HEK293 (cell line): ENCODE data around the gene SMYD2.

ENCODE experiments used
- CTCF ChIA-PET: fragments of 350-600 bp; formaldehyde crosslinking; extraction: SDS; loops from one replicate; lab custom pipeline; 2021; ENCODE audit warnings: antibody characterized with exemption; lab: Yijun Ruan, JAX
- POLR2A ChIA-PET: fragments of 300-600 bp; formaldehyde crosslinking; extraction: SDS; loops from one replicate; lab custom pipeline; 2020; ENCODE audit warnings: antibody characterized with exemption, inconsistent platforms; lab: Yijun Ruan, JAX
- H3K27ac ChIP-seq: fragments of 200-500 bp; sonication (Bioruptor generic); 2 replicates; pipeline ENCODE4 v1.5.1; 2014; ENCODE audit warnings: low read depth, low read length, control low read depth, inconsistent platforms; ENCODE audit errors: extremely low read depth
- H3K36me3 ChIP-seq, 2 experiments: fragments of 200-500 bp in 1 of 2; sonication (Bioruptor generic) in 1 of 2; 1 replicate in 1 of 2; 2 replicates in 1 of 2; pipeline ENCODE4 v1.5.1; 2014 to 2017; ENCODE audit warnings: inconsistent platforms in 2 of 2, low read length in 2 of 2; ENCODE audit not compliant: control insufficient read depth in 2 of 2, insufficient read depth in 1 of 2
- H3K4me1 ChIP-seq: fragments of 200-500 bp; sonication (Bioruptor generic); 2 replicates; pipeline ENCODE4 v1.5.1; 2014; ENCODE audit warnings: mild to moderate bottlenecking, low read length, inconsistent platforms; ENCODE audit not compliant: control insufficient read depth, insufficient read depth
- H3K4me3 ChIP-seq: 2 replicates; pipeline ENCODE4 v1.5.1; 2011; ENCODE audit warnings: low read depth, mild to moderate bottlenecking, control low read depth, low read length, moderate library complexity
- H3K9me3 ChIP-seq: fragments of 200-500 bp; sonication (Bioruptor generic); 2 replicates; pipeline ENCODE4 v1.5.1; 2014; ENCODE audit warnings: low read depth, low read length, inconsistent platforms; ENCODE audit not compliant: control insufficient read depth, insufficient read depth
- GLI4 ChIP-seq: fragments of 450-650 bp; formaldehyde crosslinking; IDR thresholded peaks from 2 replicates; pipeline ENCODE4 v1.5.1; 2016; ENCODE audit warnings: missing biosample characterization, missing genetic modification characterization
- HOXD13 ChIP-seq: sonication (generic); formaldehyde crosslinking; IDR thresholded peaks from 2 replicates; pipeline ENCODE4 v1.8.0; 2022; ENCODE audit warnings: missing genetic modification reagents, borderline replicate concordance
- IKZF3 ChIP-seq: fragments of 450-650 bp; IDR thresholded peaks from 2 replicates; pipeline ENCODE4 v1.5.0; 2018; ENCODE audit warnings: missing biosample characterization, mild to moderate bottlenecking, missing genetic modification characterization, moderate library complexity
- KLF1 ChIP-seq: fragments of 450-650 bp; formaldehyde crosslinking; IDR thresholded peaks from 2 replicates; pipeline ENCODE4 v1.5.1; 2016; ENCODE audit warnings: missing biosample characterization, missing genetic modification characterization
- OSR2 ChIP-seq: fragments of 450-650 bp; formaldehyde crosslinking; IDR thresholded peaks from 2 replicates; pipeline ENCODE4 v1.5.1; 2016; ENCODE audit warnings: missing biosample characterization, missing genetic modification characterization
- OVOL3 ChIP-seq: fragments of 450-650 bp; formaldehyde crosslinking; IDR thresholded peaks from 2 replicates; pipeline ENCODE4 v1.5.1; 2016; ENCODE audit warnings: missing biosample characterization, missing genetic modification characterization
- PRDM6 ChIP-seq: fragments of 450-650 bp; formaldehyde crosslinking; IDR thresholded peaks from 2 replicates; pipeline ENCODE4 v1.5.1; 2017; ENCODE audit warnings: missing biosample characterization, missing genetic modification characterization
- SP3 ChIP-seq: fragments of 450-650 bp; formaldehyde crosslinking; IDR thresholded peaks from 2 replicates; pipeline ENCODE4 v1.5.1; 2016; ENCODE audit warnings: missing biosample characterization, missing genetic modification characterization
- ZBTB20 ChIP-seq: fragments of 450-650 bp; formaldehyde crosslinking; IDR thresholded peaks from 2 replicates; pipeline ENCODE4 v1.5.1; 2016; ENCODE audit warnings: missing biosample characterization, missing genetic modification characterization
- ZEB2 ChIP-seq: fragments of 450-650 bp; formaldehyde crosslinking; IDR thresholded peaks from 2 replicates; pipeline ENCODE4 v1.5.1; 2016; ENCODE audit warnings: missing biosample characterization, missing genetic modification characterization
- ZFP41 ChIP-seq: fragments of 450-650 bp; formaldehyde crosslinking; IDR thresholded peaks from 2 replicates; pipeline ENCODE4 v1.5.1; 2016; ENCODE audit warnings: missing biosample characterization, missing genetic modification characterization, borderline replicate concordance
- ZNF133 ChIP-seq: fragments of 450-650 bp; formaldehyde crosslinking; IDR thresholded peaks from 2 replicates; pipeline ENCODE4 v1.5.1; 2016; ENCODE audit warnings: missing biosample characterization, missing genetic modification characterization
- ZNF169 ChIP-seq: fragments of 450-650 bp; formaldehyde crosslinking; IDR thresholded peaks from 2 replicates; pipeline ENCODE4 v1.5.1; 2016; ENCODE audit warnings: missing biosample characterization, missing genetic modification characterization
- ZNF266 ChIP-seq: fragments of 450-650 bp; formaldehyde crosslinking; IDR thresholded peaks from 2 replicates; pipeline ENCODE4 v1.5.1; 2016; ENCODE audit warnings: missing biosample characterization, missing genetic modification characterization, low read depth
- ZNF335 ChIP-seq: fragments of 450-650 bp; formaldehyde crosslinking; conservative IDR thresholded peaks from 2 replicates; pipeline ENCODE4 v1.5.1; 2016; ENCODE audit warnings: missing biosample characterization, missing genetic modification characterization
- ZNF529 ChIP-seq: fragments of 450-650 bp; formaldehyde crosslinking; IDR thresholded peaks from 2 replicates; pipeline ENCODE4 v1.5.1; 2017; ENCODE audit warnings: missing genetic modification characterization, missing biosample characterization; ENCODE audit not compliant: insufficient replicate concordance
- ZNF639 ChIP-seq: fragments of 450-650 bp; formaldehyde crosslinking; IDR thresholded peaks from 2 replicates; pipeline ENCODE4 v1.5.1; 2016; ENCODE audit warnings: missing biosample characterization, missing genetic modification characterization
- ZNF654 ChIP-seq: fragments of 450-650 bp; formaldehyde crosslinking; IDR thresholded peaks from 2 replicates; pipeline ENCODE4 v1.5.1; 2016; ENCODE audit warnings: low read depth, missing biosample characterization, missing genetic modification characterization
- ZNF843 ChIP-seq: fragments of 450-650 bp; formaldehyde crosslinking; IDR thresholded peaks from 2 replicates; pipeline ENCODE4 v1.5.1; 2016; ENCODE audit warnings: missing biosample characterization, missing genetic modification characterization
- TF ChIP-seq, protein P1 (sequence below): fragments of 450-650 bp; formaldehyde crosslinking; IDR thresholded peaks from 2 replicates; pipeline ENCODE4 v1.5.1; 2017; ENCODE audit warnings: missing biosample characterization, missing genetic modification characterization
- TF ChIP-seq, protein P2 (sequence below): fragments of 450-650 bp; formaldehyde crosslinking; IDR thresholded peaks from 2 replicates; pipeline ENCODE4 v1.5.1; 2016; ENCODE audit warnings: missing biosample characterization, missing genetic modification characterization

Gene SMYD2

DNA sequence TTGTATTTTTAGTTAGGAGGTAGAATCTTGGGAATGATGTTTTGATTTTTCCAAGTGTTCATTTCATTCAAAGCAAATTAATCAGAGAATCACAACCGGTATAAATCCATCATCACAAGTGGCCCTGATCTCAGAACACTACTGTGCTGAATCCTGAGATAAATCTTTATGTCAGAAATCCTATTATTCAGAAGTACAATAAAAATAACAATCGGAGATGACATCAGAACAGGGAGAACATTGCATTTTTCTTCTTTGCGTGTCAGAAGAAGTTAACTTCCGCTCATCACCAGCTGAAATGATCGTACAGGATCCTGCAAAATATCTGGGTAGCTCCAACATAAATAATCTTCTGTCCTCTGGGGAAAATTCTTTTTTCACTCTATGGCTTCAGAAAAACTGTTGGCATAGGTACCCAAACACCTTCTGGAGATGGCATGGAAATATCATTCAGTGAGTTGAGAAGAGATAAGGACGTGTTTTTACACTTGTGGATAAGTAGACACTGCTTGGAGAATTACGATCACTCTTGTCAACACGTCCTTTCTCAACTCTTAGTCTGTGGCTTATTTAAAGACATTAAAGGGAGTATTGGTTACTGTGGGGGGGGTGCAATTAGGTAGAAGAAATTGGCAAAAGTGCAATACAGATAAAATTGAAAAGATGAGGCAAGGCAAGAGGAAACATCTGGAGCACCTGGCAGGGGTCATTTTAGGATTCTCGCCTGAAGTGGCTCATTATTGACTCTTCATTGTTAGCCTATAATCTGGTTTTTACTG is 46.9 kb upstream of the SMYD2 start:
- no peaks in the 10 kb centered on the region for H3K4me1 ChIP-seq
- TF ChIP-seq ZNF654 (tag by site-specific recombination), result no peak
- 0 out of 2 replicates have a peak, but pooled peaks have one; percentile 18 for TF ChIP-seq ZEB2 (tag by site-specific recombination)
- TF ChIP-seq ZNF843 (tag by site-specific recombination), result peak; percentile 33; the same call in 1 of the 2 replicates
- TF ChIP-seq OSR2 (tag by site-specific recombination), result peak; percentile 59
- no peaks in the 10 kb centered on the region for H3K36me3 ChIP-seq
- H3K4me3 ChIP-seq, result no peak overlapping the region
- ChIA-PET CTCF (no interaction called here), POLR2A (no interaction called here)
- H3K27ac ChIP-seq, result no peak overlapping the region
- H3K9me3 ChIP-seq, result no peaks in the 10 kb centered on the region

- Histone ChIP-seq H3K4me3 (no peak overlapping the region), H3K4me1 (no peaks in the 10 kb centered on the region), H3K36me3 (no peaks in the 10 kb centered on the region), H3K27ac (no peak overlapping the region), H3K9me3 (no peaks in the 10 kb centered on the region)
- ChIA-PET POLR2A (no interaction called here), CTCF (no interaction called here)
- no peak for TF ChIP-seq ZNF169 (tag by site-specific recombination)
- peak; percentile 71 for TF ChIP-seq PRDM6 (tag by site-specific recombination)
- TF ChIP-seq ZNF335, result peak; percentile 67
- no peak for TF ChIP-seq ZNF266 (tag by site-specific recombination)
- 0 out of 2 replicates have a peak, but pooled peaks have one; percentile 18 for TF ChIP-seq OVOL3 (tag by site-specific recombination)
- TF ChIP-seq ZEB2 (tag by site-specific recombination), result 0 out of 2 replicates have a peak, but pooled peaks have one; percentile 6
- TF ChIP-seq ZNF639, result no peak
- no peak for TF ChIP-seq IKZF3 (tag by site-specific recombination)
- peak; percentile 38; the same call in 1 of the 2 replicates for TF ChIP-seq ZBTB20
- TF ChIP-seq SP3, result no peak
These were observed 46.3 kb upstream of the SMYD2 start for GRCh38 chr1:214234635-214235025.

DNA sequence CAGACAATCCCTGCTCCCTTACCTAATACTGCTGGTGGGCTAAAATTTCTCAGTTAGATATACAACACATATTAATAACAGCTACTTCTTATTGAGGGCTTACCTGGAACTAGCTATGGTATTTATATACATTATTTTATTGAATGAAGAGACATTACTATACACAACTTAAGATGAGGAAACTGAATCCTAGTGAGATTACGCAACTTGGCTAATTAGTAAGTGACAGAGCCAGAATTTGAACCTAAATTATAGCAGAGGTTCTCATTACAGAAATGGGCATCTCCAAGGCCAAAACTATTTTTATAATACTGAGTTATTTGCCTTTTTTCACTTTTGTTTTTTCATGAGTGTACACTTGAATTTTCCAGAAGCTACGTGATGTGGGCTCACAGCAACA is 44.5 kb upstream of the SMYD2 start:
- no peak overlapping the region for H3K27ac ChIP-seq
- ChIA-PET POLR2A (no interaction called here), CTCF (interaction anchor here (0.6 to 3.0 kb wide), 3 partner anchors 25 to 332 kb away, joined by 3 to 17 read pairs (median 3); no protein-coding TSS in a partner anchor)
- no peak overlapping the region for H3K4me3 ChIP-seq
- no peaks in the 10 kb centered on the region for H3K9me3 ChIP-seq
- no peaks in the 10 kb centered on the region for H3K4me1 ChIP-seq
- H3K36me3 ChIP-seq, result no peaks in the 10 kb centered on the region
- TF ChIP-seq KLF1 (tag by site-specific recombination) (no peak), ZNF133 (no peak), GLI4 (tag by site-specific recombination) (no peak), ZNF529 (no peak), SP3 (no peak), HOXD13 (no peak), ZFP41 (no peak)
- TF ChIP-seq, protein P1, sequence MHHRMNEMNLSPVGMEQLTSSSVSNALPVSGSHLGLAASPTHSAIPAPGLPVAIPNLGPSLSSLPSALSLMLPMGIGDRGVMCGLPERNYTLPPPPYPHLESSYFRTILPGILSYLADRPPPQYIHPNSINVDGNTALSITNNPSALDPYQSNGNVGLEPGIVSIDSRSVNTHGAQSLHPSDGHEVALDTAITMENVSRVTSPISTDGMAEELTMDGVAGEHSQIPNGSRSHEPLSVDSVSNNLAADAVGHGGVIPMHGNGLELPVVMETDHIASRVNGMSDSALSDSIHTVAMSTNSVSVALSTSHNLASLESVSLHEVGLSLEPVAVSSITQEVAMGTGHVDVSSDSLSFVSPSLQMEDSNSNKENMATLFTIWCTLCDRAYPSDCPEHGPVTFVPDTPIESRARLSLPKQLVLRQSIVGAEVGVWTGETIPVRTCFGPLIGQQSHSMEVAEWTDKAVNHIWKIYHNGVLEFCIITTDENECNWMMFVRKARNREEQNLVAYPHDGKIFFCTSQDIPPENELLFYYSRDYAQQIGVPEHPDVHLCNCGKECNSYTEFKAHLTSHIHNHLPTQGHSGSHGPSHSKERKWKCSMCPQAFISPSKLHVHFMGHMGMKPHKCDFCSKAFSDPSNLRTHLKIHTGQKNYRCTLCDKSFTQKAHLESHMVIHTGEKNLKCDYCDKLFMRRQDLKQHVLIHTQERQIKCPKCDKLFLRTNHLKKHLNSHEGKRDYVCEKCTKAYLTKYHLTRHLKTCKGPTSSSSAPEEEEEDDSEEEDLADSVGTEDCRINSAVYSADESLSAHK (tag by site-specific recombination), result no peak
- TF ChIP-seq, protein P2, sequence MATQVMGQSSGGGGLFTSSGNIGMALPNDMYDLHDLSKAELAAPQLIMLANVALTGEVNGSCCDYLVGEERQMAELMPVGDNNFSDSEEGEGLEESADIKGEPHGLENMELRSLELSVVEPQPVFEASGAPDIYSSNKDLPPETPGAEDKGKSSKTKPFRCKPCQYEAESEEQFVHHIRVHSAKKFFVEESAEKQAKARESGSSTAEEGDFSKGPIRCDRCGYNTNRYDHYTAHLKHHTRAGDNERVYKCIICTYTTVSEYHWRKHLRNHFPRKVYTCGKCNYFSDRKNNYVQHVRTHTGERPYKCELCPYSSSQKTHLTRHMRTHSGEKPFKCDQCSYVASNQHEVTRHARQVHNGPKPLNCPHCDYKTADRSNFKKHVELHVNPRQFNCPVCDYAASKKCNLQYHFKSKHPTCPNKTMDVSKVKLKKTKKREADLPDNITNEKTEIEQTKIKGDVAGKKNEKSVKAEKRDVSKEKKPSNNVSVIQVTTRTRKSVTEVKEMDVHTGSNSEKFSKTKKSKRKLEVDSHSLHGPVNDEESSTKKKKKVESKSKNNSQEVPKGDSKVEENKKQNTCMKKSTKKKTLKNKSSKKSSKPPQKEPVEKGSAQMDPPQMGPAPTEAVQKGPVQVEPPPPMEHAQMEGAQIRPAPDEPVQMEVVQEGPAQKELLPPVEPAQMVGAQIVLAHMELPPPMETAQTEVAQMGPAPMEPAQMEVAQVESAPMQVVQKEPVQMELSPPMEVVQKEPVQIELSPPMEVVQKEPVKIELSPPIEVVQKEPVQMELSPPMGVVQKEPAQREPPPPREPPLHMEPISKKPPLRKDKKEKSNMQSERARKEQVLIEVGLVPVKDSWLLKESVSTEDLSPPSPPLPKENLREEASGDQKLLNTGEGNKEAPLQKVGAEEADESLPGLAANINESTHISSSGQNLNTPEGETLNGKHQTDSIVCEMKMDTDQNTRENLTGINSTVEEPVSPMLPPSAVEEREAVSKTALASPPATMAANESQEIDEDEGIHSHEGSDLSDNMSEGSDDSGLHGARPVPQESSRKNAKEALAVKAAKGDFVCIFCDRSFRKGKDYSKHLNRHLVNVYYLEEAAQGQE (tag by site-specific recombination), result no peak
